KBM-7 (cell line): ENCODE results near the gene FCRL6.

Source experiments
- DNase-seq: peaks from one replicate; pipeline ENCODE4 v3.0.0-alpha.2; 2015
- in situ Hi-C: fragments of 300-500 bp; cut with MboI; formaldehyde crosslinking; loops from 2 replicates; pipeline ENCODE4 v1.14.3; 2020; ENCODE audit warnings: low sequenced_read_pairs, low pct_unique_long_range_greater_than_20kb, mixed read lengths

FCRL6 gene

GRCh38 chr1:159829822-159830465 is 27.8 kb downstream of the FCRL6 start:
- in situ Hi-C loops, result no loop called here
- DNase-seq, result no peak

- in situ Hi-C loops, result no loop called here
- DNase-seq, result no peak
Measured at GRCh38 chr1:159830722-159831121, 28.6 kb downstream of the FCRL6 start.

- in situ Hi-C loops, result no loop called here
- DNase-seq, result no peak
Measured at GRCh38 chr1:159831412-159832141, 29.4 kb downstream of the FCRL6 start.

GRCh38 chr1:159832309-159832708 is 30.1 kb downstream of the FCRL6 start:
- in situ Hi-C loops, result no loop called here
- no peak for DNase-seq

- DNase-seq, result no peak
- in situ Hi-C loops, result no loop called here
Measured at GRCh38 chr1:159835356-159835755, 33.2 kb downstream of the FCRL6 start.

- DNase-seq, result no peak
- in situ Hi-C loops, result no loop called here
Measured at GRCh38 chr1:159835862-159836525, 33.8 kb downstream of the FCRL6 start.

- no peak for DNase-seq
- in situ Hi-C loops, result no loop called here
Measured at GRCh38 chr1:159838715-159839114, 36.6 kb downstream of the FCRL6 start.

- DNase-seq, result no peak
- in situ Hi-C loops, result no loop called here
Measured at GRCh38 chr1:159839116-159839849, 37.1 kb downstream of the FCRL6 start.

- no peak for DNase-seq
- in situ Hi-C loops, result no loop called here
Measured at GRCh38 chr1:159841749-159842148, 39.6 kb downstream of the FCRL6 start.

GRCh38 chr1:159843459-159843858 is 41.3 kb downstream of the FCRL6 start:
- in situ Hi-C loops, result no loop called here

GRCh38 chr1:159845751-159846629 is 43.8 kb downstream of the FCRL6 start:
- in situ Hi-C loops, result no loop called here
- no peak for DNase-seq

More at GRCh38 chr1:159843459-159843858, 41.3 kb downstream of the FCRL6 start:
- no peak for DNase-seq

- no peak for DNase-seq
- in situ Hi-C loops, result no loop called here
Measured at GRCh38 chr1:159847231-159847630, 45.1 kb downstream of the FCRL6 start.

- DNase-seq, result no peak
- in situ Hi-C loops, result no loop called here
Measured at GRCh38 chr1:159848326-159848725, 46.2 kb downstream of the FCRL6 start.

- DNase-seq, result no peak
- in situ Hi-C loops, result no loop called here
Measured at GRCh38 chr1:159849626-159850366, 47.6 kb downstream of the FCRL6 start.

- DNase-seq, result no peak
- in situ Hi-C loops, result no loop called here
Measured at GRCh38 chr1:159851407-159851806, 49.2 kb downstream of the FCRL6 start.

GRCh38 chr1:159853417-159854115 is 51.4 kb downstream of the FCRL6 start:
- DNase-seq, result no peak
- in situ Hi-C loops, result no loop called here

- DNase-seq, result no peak
- in situ Hi-C loops, result no loop called here
Measured at GRCh38 chr1:159854116-159854692, 52.0 kb downstream of the FCRL6 start.
